A673 (cell line): ENCODE results near the gene TSPYL1. TPM values are rescaled to one million over a fixed set of nuclear protein-coding genes. Genes with fewer than 3 reads are reported as not detected.

Source experiments
- Bru-seq: library from RNA; stranded (reverse); fragments of 400-500 nt; gene quantifications from one replicate; lab custom pipeline; 2021; lab: Mats Ljungman, UMichigan
- BruChase-seq, 2 experiments: library from RNA; stranded (reverse); fragments of 400-500 nt; gene quantifications; one replicate each; lab custom pipeline; 2021; lab: Mats Ljungman, UMichigan
- BruUV-seq: library from RNA; stranded (reverse); fragments of 400-500 nt; replicated peaks from 2 replicates; lab custom pipeline; 2021; lab: Mats Ljungman, UMichigan
- CTCF ChIA-PET: fragments of 300-600 bp; sonication (Branson Sonifier 250); formaldehyde crosslinking; loops from one replicate; lab custom pipeline; 2022; ENCODE audit warnings: antibody characterized with exemption; lab: Charles Lee
- POLR2A ChIA-PET: fragments of 300-600 bp; sonication (Branson Sonifier 250); formaldehyde crosslinking; loops from one replicate; lab custom pipeline; 2022; ENCODE audit warnings: antibody characterized with exemption; ENCODE audit not compliant: low non-redundant PET; lab: Charles Lee
- DNase-seq: peaks from one replicate; pipeline ENCODE4 v3.0.0-alpha.2; 2015; ENCODE audit warnings: low spot score
- H3K27ac ChIP-seq: fragments of 200-600 bp; sonication (generic); 2 replicates; pipeline ENCODE4 v1.5.1; 2016; ENCODE audit warnings: mixed run types, low read depth, mild to moderate bottlenecking, mixed read lengths, antibody characterized with exemption, low read length; ENCODE audit not compliant: poor library complexity, severe bottlenecking
- H3K27me3 ChIP-seq: fragments of 200-600 bp; sonication (generic); replicated peaks from 2 replicates; pipeline ENCODE4 v1.6.1; 2017; ENCODE audit warnings: mixed run types, low read depth, mild to moderate bottlenecking, mixed read lengths, antibody characterized with exemption, low read length; ENCODE audit not compliant: insufficient read depth, poor library complexity
- H3K36me3 ChIP-seq: fragments of 200-600 bp; sonication (generic); 2 replicates; pipeline ENCODE4 v1.6.1; 2016; ENCODE audit warnings: mixed run types, mild to moderate bottlenecking, mixed read lengths, antibody characterized with exemption, low read length; ENCODE audit not compliant: insufficient read depth, poor library complexity, severe bottlenecking
- H3K4me1 ChIP-seq: fragments of 200-600 bp; sonication (generic); 2 replicates; pipeline ENCODE4 v1.6.1; 2017; ENCODE audit warnings: mixed run types, mild to moderate bottlenecking, mixed read lengths, antibody characterized with exemption, low read length; ENCODE audit not compliant: insufficient read depth, poor library complexity, severe bottlenecking
- H3K4me3 ChIP-seq: fragments of 200-600 bp; sonication (generic); 2 replicates; pipeline ENCODE4 v1.5.1; 2016; ENCODE audit warnings: low read depth, mixed run types, mild to moderate bottlenecking, mixed read lengths, low read length; ENCODE audit not compliant: poor library complexity, severe bottlenecking
- H3K9me3 ChIP-seq: fragments of 200-600 bp; sonication (generic); 2 replicates; pipeline ENCODE4 v1.6.1; 2016; ENCODE audit warnings: mixed run types, low read depth, mild to moderate bottlenecking, mixed read lengths, antibody characterized with exemption, low read length; ENCODE audit not compliant: poor library complexity, severe bottlenecking
- CTCF ChIP-seq: fragments of 300-800, 200-600 bp; sonication (generic); conservative IDR thresholded peaks from 2 replicates; pipeline ENCODE4 v1.5.1; 2017; ENCODE audit warnings: low read depth, mild to moderate bottlenecking, antibody characterized with exemption, low read length, moderate library complexity, mixed read lengths
- EZH2 ChIP-seq: fragments of 200-600 bp; sonication (generic); IDR thresholded peaks from 2 replicates; pipeline ENCODE4 v1.6.1; 2017; ENCODE audit warnings: borderline replicate concordance, low read depth, mild to moderate bottlenecking, mixed read lengths, antibody characterized with exemption, low read length; ENCODE audit not compliant: poor library complexity, severe bottlenecking
- intact Hi-C: fragments of 100-400 bp; cut with micrococcal nuclease; formaldehyde crosslinking; loops from one replicate; pipeline ENCODE4 v1.10.0; 2022; ENCODE audit not compliant: unreplicated experiment
- long read RNA-seq: library from polyadenylated mRNA; stranded (forward); transcript quantifications from one replicate; pipeline ENCODE4 v2.0.0, GENCODE V29; 2022
- total RNA-seq: library from RNA; stranded (reverse); gene quantifications from 2 replicates; pipeline ENCODE4 v1.2.3, GENCODE V29; 2021

The TSPYL1 gene
- 39.7 and 41.1 TPM in 2 replicates for total RNA-seq
- Bru-seq, nascent RNA = percentile 85 among the genes with signal in this experiment
- percentile 98 among the genes with signal in this experiment for BruChase-seq, experiment 1, labeled RNA remaining after a 2-hour chase
- BruChase-seq, experiment 2, labeled RNA remaining after a 6-hour chase = percentile 99 among the genes with signal in this experiment
- long read RNA-seq, transcript TSPYL1-201 (1 exons, 3,326 nt) = major isoform, 20 of 20 reads
- long read RNA-seq, partial matches to known transcripts = 0 of 20 reads
- long read RNA-seq, other reads (novel, unspliced or antisense) = 0 of 20 reads

- H3K4me3 ChIP-seq = peak within 1 kb of the TSS; percentile 94
- DNase-seq = peak; percentile 97
- POLR2A ChIA-PET = interaction anchor here (0.6 kb wide), 1 partner anchor 292 kb away, joined by 4 read pairs; the partner anchor contains the start of gene RWDD1
- no peaks in the 10 kb centered on the region for H3K27me3 ChIP-seq
- H3K9me3 ChIP-seq = no peaks in the 10 kb centered on the region
- BruUV-seq = no TSS peak
- 0 out of 2 replicates have a peak, but pooled peaks have one; percentile 18 for TF ChIP-seq CTCF
- TF ChIP-seq EZH2 = no peak
- H3K4me1 ChIP-seq = peaks cover 33% of the 10 kb centered on the region
- intact Hi-C loops = loop anchor here (5.0 to 10.0 kb wide), 3 partner anchors 155 to 565 kb away; no protein-coding TSS in a partner anchor
- peak within 1 kb of the TSS; percentile 92 for H3K27ac ChIP-seq
- CTCF ChIA-PET = interaction anchor here (1.0 kb wide), 1 partner anchor 11 kb away, joined by 5 read pairs; no protein-coding TSS in a partner anchor
- H3K36me3 ChIP-seq = peaks cover 5% of the 10 kb centered on the region
Observed at GRCh38 chr6:116279232-116280160, at the start of gene TSPYL1. Gene TSPYL1 (minus strand): TSS chr6:116279930. CDS start chr6:116279830, 100 bp downstream.

- H3K27ac ChIP-seq = no peak overlapping the region
- H3K36me3 ChIP-seq = no peaks in the 10 kb centered on the region
- H3K4me1 ChIP-seq = peaks cover 13% of the 10 kb centered on the region
- no peak for DNase-seq
- no TSS peak for BruUV-seq
- intact Hi-C loops = no loop called here
- TF ChIP-seq EZH2 (no peak), CTCF (no peak)
- H3K4me3 ChIP-seq = no peak overlapping the region
- ChIA-PET CTCF (no interaction called here), POLR2A (no interaction called here)
- H3K27me3 ChIP-seq = no peaks in the 10 kb centered on the region
- no peaks in the 10 kb centered on the region for H3K9me3 ChIP-seq
Observed at GRCh38 chr6:116329156-116329555, 49.4 kb upstream of the TSPYL1 start.

- peak; percentile 46 for DNase-seq
- TF ChIP-seq CTCF (no peak), EZH2 (no peak)
- CTCF ChIA-PET = no interaction called here
- BruUV-seq = no TSS peak
- H3K27me3 ChIP-seq = no peaks in the 10 kb centered on the region
- H3K36me3 ChIP-seq = no peaks in the 10 kb centered on the region
- no peaks in the 10 kb centered on the region for H3K9me3 ChIP-seq
- no peak overlapping the region for H3K27ac ChIP-seq
- POLR2A ChIA-PET = no interaction called here
- H3K4me3 ChIP-seq = no peak overlapping the region
- intact Hi-C loops = no loop called here
- H3K4me1 ChIP-seq = peaks cover 13% of the 10 kb centered on the region
Observed at GRCh38 chr6:116328528-116328903, 48.8 kb upstream of the TSPYL1 start.
